ENCODE measurements around the gene PAQR8.

PAQR8 gene

GRCh38 chr6:52400313-52401041 is 38.5 kb downstream of the PAQR8 start:
- no peak overlapping the region for H3K4me3 ChIP-seq (ENCODE audit: control insufficient read depth, low read depth, low read length)
- TF ChIP-seq CTCF (IDR thresholded peaks at IDR 0.05; ENCODE audit: control insufficient read depth, insufficient read depth, low read depth, low read length, missing control alignments), result no peak
- no peak for DNase-seq (ENCODE audit: low read depth)

- TF ChIP-seq CTCF (IDR thresholded peaks at IDR 0.05; ENCODE audit: control insufficient read depth, insufficient read depth, low read depth, low read length, missing control alignments), result no peak
- no peak for DNase-seq (ENCODE audit: low read depth)
Measured at GRCh38 chr6:52403086-52403485, 41.1 kb downstream of the PAQR8 start.

GRCh38 chr6:52403627-52404026 is 41.7 kb downstream of the PAQR8 start:
- DNase-seq (ENCODE audit: low read depth), result no peak
- H3K4me3 ChIP-seq (ENCODE audit: control insufficient read depth, low read depth, low read length), result no peak overlapping the region
- TF ChIP-seq CTCF (IDR thresholded peaks at IDR 0.05; ENCODE audit: control insufficient read depth, insufficient read depth, low read depth, low read length, missing control alignments), result no peak

More at GRCh38 chr6:52403086-52403485, 41.1 kb downstream of the PAQR8 start:
- H3K4me3 ChIP-seq (ENCODE audit: control insufficient read depth, low read depth, low read length), result no peak overlapping the region

- TF ChIP-seq CTCF (IDR thresholded peaks at IDR 0.05; ENCODE audit: control insufficient read depth, insufficient read depth, low read depth, low read length, missing control alignments), result no peak
- no peak overlapping the region for H3K4me3 ChIP-seq (ENCODE audit: control insufficient read depth, low read depth, low read length)
- no peak for DNase-seq (ENCODE audit: low read depth)
Measured at GRCh38 chr6:52405243-52405642, 43.3 kb downstream of the PAQR8 start.

- no peak overlapping the region for H3K4me3 ChIP-seq (ENCODE audit: control insufficient read depth, low read depth, low read length)
- TF ChIP-seq CTCF (IDR thresholded peaks at IDR 0.05; ENCODE audit: control insufficient read depth, insufficient read depth, low read depth, low read length, missing control alignments), result peak; percentile 63
- no peak for DNase-seq (ENCODE audit: low read depth)
Measured at GRCh38 chr6:52407467-52407866, 45.5 kb downstream of the PAQR8 start.

GRCh38 chr6:52409499-52409898 is 47.5 kb downstream of the PAQR8 start:
- TF ChIP-seq CTCF (IDR thresholded peaks at IDR 0.05; ENCODE audit: control insufficient read depth, insufficient read depth, low read depth, low read length, missing control alignments), result no peak
- DNase-seq (ENCODE audit: low read depth), result no peak
- H3K4me3 ChIP-seq (ENCODE audit: control insufficient read depth, low read depth, low read length), result no peak overlapping the region
